Esophagus muscularis mucosa (tissue), 4 donors: Measurements from ENCODE around the gene YPEL1. TPM values are rescaled to one million over a fixed set of nuclear protein-coding genes. Genes with fewer than 3 reads are reported as not detected.
"Not testable (repeated sequence)": the region's sequence is repeated elsewhere in the genome, so short reads cannot be mapped to it uniquely, and the experiment has no call there.

Experiments used
- DNase-seq: peaks from one replicate; pipeline ENCODE4 v3.0.0-alpha.2; 2017; ENCODE audit errors: extremely low spot score
- H3K27ac ChIP-seq, 4 donors: fragments of 200-600 bp; sonication (generic); replicated peaks in 1 of 4; 1 replicate in 3 of 4; 2 replicates in 1 of 4; pipeline ENCODE4 v1.5.1; 2016 to 2019; ENCODE audit warnings: mild to moderate bottlenecking in 1 of 4
- H3K27me3 ChIP-seq, 4 donors: fragments of 200-600 bp; sonication (generic); one replicate each; pipeline versions ENCODE4 v1.5.1 to v1.6.0; 2016 to 2019
- H3K36me3 ChIP-seq, 4 donors: fragments of 200-600 bp; sonication (generic); one replicate each; pipeline ENCODE4 v1.5.1; 2016 to 2019
- H3K4me1 ChIP-seq, 4 donors: fragments of 200-600 bp; sonication (generic); one replicate each; pipeline ENCODE4 v1.5.1; 2016 to 2019
- H3K4me3 ChIP-seq, 4 donors: fragments of 200-600 bp; sonication (generic); 1 replicate in 2 of 4; 2 replicates in 2 of 4; pipeline ENCODE4 v1.5.1; 2016 to 2019; ENCODE audit warnings: mild to moderate bottlenecking in 4 of 4, moderate library complexity in 1 of 4
- H3K9me3 ChIP-seq, 4 donors: fragments of 200-600 bp; sonication (generic); 1 replicate in 3 of 4; 2 replicates in 1 of 4; pipeline ENCODE4 v1.5.1; 2016 to 2019
- CTCF ChIP-seq, 3 experiments: fragments of 200-600 bp in 2 of 3; fragments of 450-650 bp in 1 of 3; sonication (generic) in 2 of 3; IDR thresholded peaks; one replicate each; pipeline ENCODE4 v1.5.1; 2017 to 2019; ENCODE audit warnings: antibody characterized with exemption in 3 of 3, mild to moderate bottlenecking in 2 of 3, moderate library complexity in 1 of 3
- EP300 ChIP-seq: sonication (generic); formaldehyde crosslinking; IDR thresholded peaks from one replicate; pipeline ENCODE4 v1.6.1; 2017; ENCODE audit warnings: antibody characterized with exemption
- POLR2A ChIP-seq: fragments of 450-650 bp; IDR thresholded peaks from one replicate; pipeline ENCODE4 v1.6.1; 2017; ENCODE audit warnings: antibody characterized with exemption, moderate library complexity, mild to moderate bottlenecking, low read depth
- POLR2AphosphoS5 ChIP-seq, 2 donors: sonication (generic); formaldehyde crosslinking; IDR thresholded peaks; one replicate each; pipeline ENCODE4 v1.6.1; 2017; ENCODE audit warnings: antibody characterized with exemption in 2 of 2
- WGBS: methylation state at CpG from one replicate; pipeline ENCODE4 v1.1.5; 2018; 5-methylcytosine and 5-hydroxymethylcytosine counted together
- intact Hi-C: fragments of 100-400 bp; cut with DNase I; formaldehyde crosslinking; loops from one replicate; pipeline ENCODE4 v1.15.1; 2023
- total RNA-seq, 4 donors: library from RNA; depleted of rRNA; stranded (reverse); fragments of >200 nt; gene quantifications; one replicate each; pipeline versions ENCODE4 v1.1.0 to v1.2.1, GENCODE V29; 2016

The YPEL1 gene
- total RNA-seq, 4 donors from 2014 or later, result 12.0 to 30.7 (median 16.5) TPM

- Histone ChIP-seq H3K4me1 (peaks cover 9 to 21% (median 18%) of the 10 kb centered on the region in 4 donors), H3K36me3 (peaks cover 6 to 33% (median 24%) of the 10 kb centered on the region in 4 donors), H3K27me3 (no peaks in the 10 kb centered on the region), H3K9me3 (no peaks in the 10 kb centered on the region), H3K4me3 (no peak overlapping the region), H3K27ac (peak overlapping the region; percentile 18 to 40 (median 26))
- intact Hi-C loops, result no loop called here
- no peak for TF ChIP-seq POLR2AphosphoS5 (IDR thresholded peaks at IDR 0.05)
- no peak for TF ChIP-seq POLR2A
- TF ChIP-seq EP300, result no peak
- no peak for TF ChIP-seq CTCF (IDR thresholded peaks at IDR 0.05)
- no peak for DNase-seq
- WGBS, result 60% methylated on average over 4 of the region's 7 CpGs
Observed at GRCh38 chr22:21754523-21754922, 18.9 kb upstream of the YPEL1 start.

DNA sequence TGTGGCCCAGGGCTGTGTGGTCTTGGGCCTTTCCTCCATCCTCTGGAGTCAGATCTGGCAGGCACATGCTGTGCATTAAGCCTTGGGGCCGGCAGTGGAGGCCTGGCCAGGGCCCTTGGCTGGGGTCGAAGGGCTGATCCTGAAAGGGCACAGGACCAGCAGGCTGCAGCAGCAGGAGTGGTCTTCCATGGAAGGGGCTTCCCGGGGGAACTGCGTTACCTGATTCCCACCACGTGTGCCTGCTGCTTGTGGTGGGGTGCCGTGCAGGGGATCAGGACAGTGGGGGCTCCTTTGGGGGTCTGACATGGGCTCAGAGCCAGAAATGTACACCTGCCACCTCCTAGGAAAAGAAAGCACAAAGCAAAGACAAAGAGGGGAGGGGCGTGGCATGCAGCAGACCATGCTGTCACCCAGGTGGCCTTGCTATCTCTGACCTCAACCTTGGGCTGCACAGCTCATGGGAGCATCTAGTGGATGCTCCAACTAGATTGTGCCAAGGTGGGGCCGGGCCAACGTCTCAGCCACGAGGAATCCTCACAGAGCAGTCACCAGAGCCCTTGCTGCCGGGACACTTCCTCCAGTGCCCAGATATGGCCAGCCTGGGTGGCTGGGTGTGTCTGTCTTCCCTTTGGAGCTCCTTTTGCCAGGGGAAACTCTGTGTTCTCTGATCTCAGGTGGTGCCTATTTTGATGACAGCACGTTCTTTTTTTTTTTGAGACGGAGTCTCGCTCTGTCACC, 17.9 kb upstream of the YPEL1 start:
- TF ChIP-seq POLR2AphosphoS5 (IDR thresholded peaks at IDR 0.05) (no peak), EP300 (no peak), POLR2A (no peak), CTCF (IDR thresholded peaks at IDR 0.05) (no peak)
- peaks cover 9 to 21% (median 18%) of the 10 kb centered on the region in 4 donors for H3K4me1 ChIP-seq

GRCh38 chr22:21752276-21752675, 16.7 kb upstream of the YPEL1 start:
- TF ChIP-seq POLR2AphosphoS5 (IDR thresholded peaks at IDR 0.05), result no peak
- TF ChIP-seq EP300, result no peak
- TF ChIP-seq POLR2A, result no peak
- TF ChIP-seq CTCF (IDR thresholded peaks at IDR 0.05), result no peak
- 96% methylated on average over 4 of the region's 4 CpGs for WGBS
- H3K4me1 ChIP-seq, result peaks cover 9 to 21% (median 18%) of the 10 kb centered on the region in 4 donors
- H3K27ac ChIP-seq, result no peak overlapping the region
- intact Hi-C loops, result no loop called here
- H3K36me3 ChIP-seq, result peaks cover 0 to 11% (median 6%) of the 10 kb centered on the region in 4 donors
- H3K27me3 ChIP-seq, result no peaks in the 10 kb centered on the region
- DNase-seq, result no peak
- H3K9me3 ChIP-seq, result no peaks in the 10 kb centered on the region
- no peak overlapping the region for H3K4me3 ChIP-seq

More for the DNA sequence above, 17.9 kb upstream of the YPEL1 start:
- Histone ChIP-seq H3K27ac (no peak overlapping the region), H3K9me3 (no peaks in the 10 kb centered on the region), H3K27me3 (no peaks in the 10 kb centered on the region), H3K4me3 (no peak overlapping the region), H3K36me3 (peaks cover 6 to 23% (median 16%) of the 10 kb centered on the region in 4 donors)
- DNase-seq, result no peak
- intact Hi-C loops, result no loop called here
- 76% methylated on average over 11 of the region's 14 CpGs for WGBS

DNA sequence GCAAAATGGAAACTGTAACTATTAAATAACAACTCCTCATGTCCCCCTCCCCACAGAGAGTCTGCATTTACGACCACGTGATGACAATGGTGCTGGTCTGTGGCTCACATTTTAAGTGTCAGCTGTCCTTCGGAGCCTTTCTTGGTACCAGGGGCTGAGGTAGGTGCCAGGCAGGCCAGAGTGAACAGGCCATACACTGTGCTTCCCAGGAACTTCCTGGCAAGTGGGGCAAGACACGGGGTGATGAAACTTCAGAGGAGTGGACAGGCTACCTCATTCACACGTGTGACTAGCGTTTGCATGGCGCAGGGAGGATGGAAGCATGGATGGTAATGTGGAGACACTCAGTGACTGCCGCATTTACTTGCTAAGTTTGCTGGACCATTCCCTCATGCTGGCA, 10.4 kb upstream of the YPEL1 start:
- no peaks in the 10 kb centered on the region for H3K4me1 ChIP-seq
- no peak for TF ChIP-seq CTCF (IDR thresholded peaks at IDR 0.05)
- no peak for TF ChIP-seq POLR2AphosphoS5 (IDR thresholded peaks at IDR 0.05)
- no peak for TF ChIP-seq EP300
- no peak for TF ChIP-seq POLR2A
- no peak overlapping the region for H3K4me3 ChIP-seq
- H3K27ac ChIP-seq, result no peak overlapping the region
- no peaks in the 10 kb centered on the region for H3K9me3 ChIP-seq
- 87% methylated on average over 8 of the region's 8 CpGs for WGBS
- intact Hi-C loops, result no loop called here
- no peaks in the 10 kb centered on the region for H3K27me3 ChIP-seq
- no peak for DNase-seq
- no peaks in the 10 kb centered on the region for H3K36me3 ChIP-seq

DNA sequence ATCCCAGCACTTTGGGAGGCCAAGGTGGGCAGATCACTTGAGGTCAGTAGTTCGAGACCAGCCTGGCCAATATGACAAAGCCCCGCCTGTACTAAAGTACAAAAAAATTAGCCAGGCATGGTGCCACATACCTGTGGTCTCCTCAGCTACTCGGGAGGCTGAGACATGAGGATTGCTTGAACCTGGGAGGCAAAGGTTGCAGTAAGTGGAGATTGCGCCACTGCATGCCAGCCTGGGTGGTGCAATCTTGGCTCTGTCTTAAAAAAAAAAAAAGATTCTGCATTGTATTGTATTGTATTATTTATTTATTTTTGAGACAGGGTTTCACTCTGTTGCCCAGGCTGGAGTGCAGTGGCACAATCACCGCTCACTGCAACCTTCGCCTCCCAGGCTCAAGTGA, 9.3 kb upstream of the YPEL1 start:
- H3K27ac ChIP-seq, H3K36me3 ChIP-seq, H3K4me1 ChIP-seq, DNase-seq, H3K27me3 ChIP-seq, intact Hi-C loops, H3K4me3 ChIP-seq, H3K9me3 ChIP-seq: not testable (repeated sequence)
- 94% methylated on average over 6 of the region's 6 CpGs for WGBS
